Fibroblast of pulmonary artery (primary cell): ENCODE data around the gene GNB1L.
A peak's percentile ranks its signal among the peaks of the same experiment; 100 is the strongest.

ENCODE experiments used
- DNase-seq: peaks from one replicate; pipeline ENCODE4 v3.0.0-alpha.2; 2010; ENCODE audit warnings: low read depth
- H3K4me3 ChIP-seq: replicated peaks from 2 replicates; pipeline ENCODE4 v1.5.1; 2011; ENCODE audit warnings: low read depth, mild to moderate bottlenecking, control low read depth, low read length, moderate library complexity
- CTCF ChIP-seq: IDR thresholded peaks from 2 replicates; pipeline ENCODE4 v1.5.1; 2011; ENCODE audit warnings: mild to moderate bottlenecking, control low read depth, low read length, inconsistent platforms; ENCODE audit errors: missing control alignments

Gene GNB1L

GRCh38 chr22:19802001-19802893 is 52.4 kb downstream of the GNB1L start:
- DNase-seq = no peak
- no peak for TF ChIP-seq CTCF
- no peak overlapping the region for H3K4me3 ChIP-seq

GRCh38 chr22:19801340-19802000 is 53.2 kb downstream of the GNB1L start:
- no peak overlapping the region for H3K4me3 ChIP-seq
- no peak for DNase-seq
- no peak for TF ChIP-seq CTCF

- peak; percentile 32 for DNase-seq
- H3K4me3 ChIP-seq = no peak overlapping the region
- TF ChIP-seq CTCF = peak; percentile 31
Measured at GRCh38 chr22:19800761-19801244, 53.9 kb downstream of the GNB1L start.

- H3K4me3 ChIP-seq = no peak overlapping the region
- TF ChIP-seq CTCF = no peak
Measured at GRCh38 chr22:19800306-19800705, 54.4 kb downstream of the GNB1L start.

GRCh38 chr22:19799322-19800190 is 55.1 kb downstream of the GNB1L start:
- no peak for TF ChIP-seq CTCF
- peak; percentile 72 for DNase-seq
- no peak overlapping the region for H3K4me3 ChIP-seq

More at GRCh38 chr22:19800306-19800705, 54.4 kb downstream of the GNB1L start:
- DNase-seq = no peak

- no peak for TF ChIP-seq CTCF
- no peak for DNase-seq
- no peak overlapping the region for H3K4me3 ChIP-seq
Measured at GRCh38 chr22:19798891-19799293, 55.8 kb downstream of the GNB1L start.
